GM21737 (cell line): ENCODE measurements around the gene PRSS16.
"Not testable (repeated sequence)": the region's sequence is repeated elsewhere in the genome, so short reads cannot be mapped to it uniquely, and the experiment has no call there.

Source experiments
- ATAC-seq: cut with Tn5 transposase; IDR thresholded peaks from one replicate; pipeline ENCODE4 v1.9.1; 2021; ENCODE audit warnings: mild to moderate bottlenecking, moderate library complexity; ENCODE audit not compliant: unreplicated experiment

PRSS16 gene

GRCh38 chr6:27247133-27247836 is at the start of gene PRSS16:
Gene PRSS16, plus strand, starts transcription at chr6:27247701. Its CDS starts 37 bp downstream, at chr6:27247738.
- ATAC-seq, result no peak

GRCh38 chr6:27205375-27206278 is 41.9 kb upstream of the PRSS16 start:
- ATAC-seq, result no peak

- ATAC-seq, result no peak
Measured at GRCh38 chr6:27206806-27207205, 40.7 kb upstream of the PRSS16 start.

GRCh38 chr6:27208042-27208441 is 39.5 kb upstream of the PRSS16 start:
- ATAC-seq, result no peak

GRCh38 chr6:27209196-27209595 is 38.3 kb upstream of the PRSS16 start:
- ATAC-seq, result no peak

- no peak for ATAC-seq
Measured at GRCh38 chr6:27209659-27210269, 37.7 kb upstream of the PRSS16 start.

- not testable (repeated sequence) for ATAC-seq
Measured at GRCh38 chr6:27213091-27213517, 34.4 kb upstream of the PRSS16 start.

GRCh38 chr6:27213544-27214125 is 33.9 kb upstream of the PRSS16 start:
- ATAC-seq, result no peak

GRCh38 chr6:27214126-27214601 is 33.3 kb upstream of the PRSS16 start:
- no peak for ATAC-seq

- no peak for ATAC-seq
Measured at GRCh38 chr6:27216874-27217273, 30.6 kb upstream of the PRSS16 start.

GRCh38 chr6:27222971-27223370 is 24.5 kb upstream of the PRSS16 start:
- not testable (repeated sequence) for ATAC-seq

- ATAC-seq, result no peak
Measured at GRCh38 chr6:27224729-27225128, 22.8 kb upstream of the PRSS16 start.

- ATAC-seq, result no peak
Measured at GRCh38 chr6:27228963-27229477, 18.5 kb upstream of the PRSS16 start.

GRCh38 chr6:27230758-27231111 is 16.8 kb upstream of the PRSS16 start:
- no peak for ATAC-seq

GRCh38 chr6:27234576-27234975 is 12.9 kb upstream of the PRSS16 start:
- ATAC-seq, result no peak

GRCh38 chr6:27237089-27237803 is 10.3 kb upstream of the PRSS16 start:
- no peak for ATAC-seq

- ATAC-seq, result no peak
Measured at GRCh38 chr6:27238010-27238983, 9.2 kb upstream of the PRSS16 start.

- ATAC-seq, result no peak
Measured at GRCh38 chr6:27239258-27239657, 8.2 kb upstream of the PRSS16 start.

GRCh38 chr6:27241443-27241842 is 6.1 kb upstream of the PRSS16 start:
- ATAC-seq, result no peak
